Bronchial epithelial cell (primary cell): ENCODE results near the gene PLET1. TPM values are rescaled to one million over a fixed set of nuclear protein-coding genes. Genes with fewer than 3 reads are reported as not detected.

Source experiments
- DNase-seq: peaks from one replicate; pipeline ENCODE4 v3.0.0-alpha.2; 2010; ENCODE audit warnings: low read depth
- FAIRE-seq: peaks from 2 replicates; lab custom pipeline; 2011; peaks lifted over from hg19 to GRCh38; lab: Jason Lieb, UNC
- H3K27me3 ChIP-seq: 2 replicates; pipeline ENCODE4 v1.5.1; 2011; ENCODE audit warnings: low read length; ENCODE audit not compliant: control insufficient read depth, insufficient read depth
- H3K36me3 ChIP-seq: 2 replicates; pipeline ENCODE4 v1.5.1; 2011; ENCODE audit warnings: low read length; ENCODE audit not compliant: control insufficient read depth, insufficient read depth
- H3K4me3 ChIP-seq: 2 replicates; pipeline ENCODE4 v1.5.1; 2011; ENCODE audit warnings: mild to moderate bottlenecking, low read depth, low read length, control low read depth
- CTCF ChIP-seq: IDR thresholded peaks from 2 replicates; pipeline ENCODE4 v1.5.1; 2011; ENCODE audit warnings: mild to moderate bottlenecking, moderate library complexity, low read length, control low read depth, inconsistent platforms; ENCODE audit not compliant: insufficient read depth, severe bottlenecking
- total RNA-seq: library from RNA; depleted of rRNA; stranded (reverse); fragments of >200 nt; gene quantifications from 2 replicates; pipeline ENCODE4 v1.2.1, GENCODE V29; 2014

The PLET1 gene
- total RNA-seq, 1 donor from 2014 or later: not detected

GRCh38 chr11:112303616-112304015 is 43.0 kb upstream of the PLET1 start:
- H3K36me3 ChIP-seq: peaks cover 1% of the 10 kb centered on the region
- no peak overlapping the region for H3K4me3 ChIP-seq
- no peak for TF ChIP-seq CTCF
- H3K27me3 ChIP-seq: no peaks in the 10 kb centered on the region
- FAIRE-seq: no peak
- DNase-seq: no peak

GRCh38 chr11:112302226-112302868 is 41.7 kb upstream of the PLET1 start:
- DNase-seq (no peak), FAIRE-seq (no peak)

GRCh38 chr11:112300094-112300786 is 39.6 kb upstream of the PLET1 start:
- Histone ChIP-seq H3K27me3 (no peaks in the 10 kb centered on the region), H3K4me3 (no peak overlapping the region), H3K36me3 (peaks cover 1% of the 10 kb centered on the region)
- TF ChIP-seq CTCF: no peak
- FAIRE-seq (peak; percentile 60), DNase-seq (no peak)

More at GRCh38 chr11:112302226-112302868, 41.7 kb upstream of the PLET1 start:
- TF ChIP-seq CTCF: no peak
- Histone ChIP-seq H3K36me3 (peaks cover 1% of the 10 kb centered on the region), H3K27me3 (no peaks in the 10 kb centered on the region), H3K4me3 (no peak overlapping the region)

- TF ChIP-seq CTCF: no peak
- H3K4me3 ChIP-seq: no peak overlapping the region
- no peak for DNase-seq
- no peak for FAIRE-seq
- no peaks in the 10 kb centered on the region for H3K27me3 ChIP-seq
- H3K36me3 ChIP-seq: peaks cover 3% of the 10 kb centered on the region
These were observed 37.9 kb upstream of the PLET1 start for GRCh38 chr11:112298535-112298934.

GRCh38 chr11:112297248-112297866 is 36.7 kb upstream of the PLET1 start:
- DNase-seq (no peak), FAIRE-seq (peak; percentile 7)
- no peak overlapping the region for H3K4me3 ChIP-seq
- no peaks in the 10 kb centered on the region for H3K27me3 ChIP-seq
- no peak for TF ChIP-seq CTCF
- peaks cover 3% of the 10 kb centered on the region for H3K36me3 ChIP-seq
